ENCODE data around the gene IL17REL.

IL17REL gene

GRCh38 chr22:49958366-49958921 lies 54.1 kb downstream of the IL17REL start:
- TF ChIP-seq CTCF (conservative IDR thresholded peaks at IDR 0.05): no peak
- H3K27ac ChIP-seq: no peak overlapping the region

GRCh38 chr22:49957826-49958365 lies 54.7 kb downstream of the IL17REL start:
- no peak for TF ChIP-seq CTCF (conservative IDR thresholded peaks at IDR 0.05)

GRCh38 chr22:49956914-49957825 lies 55.4 kb downstream of the IL17REL start:
- no peak overlapping the region for H3K27ac ChIP-seq
- TF ChIP-seq CTCF (conservative IDR thresholded peaks at IDR 0.05): no peak

More at GRCh38 chr22:49957826-49958365, 54.7 kb downstream of the IL17REL start:
- H3K27ac ChIP-seq: no peak overlapping the region

- no peak overlapping the region for H3K27ac ChIP-seq
- TF ChIP-seq CTCF (conservative IDR thresholded peaks at IDR 0.05): no peak
Measured at GRCh38 chr22:49956418-49956770, 56.2 kb downstream of the IL17REL start.

GRCh38 chr22:49955581-49956417 lies 56.8 kb downstream of the IL17REL start:
- no peak overlapping the region for H3K27ac ChIP-seq
- TF ChIP-seq CTCF (conservative IDR thresholded peaks at IDR 0.05): no peak

GRCh38 chr22:49954991-49955580 lies 57.5 kb downstream of the IL17REL start:
- TF ChIP-seq CTCF (conservative IDR thresholded peaks at IDR 0.05): no peak
- no peak overlapping the region for H3K27ac ChIP-seq

Data from VCaP (cell line).